OCI-LY1 (cell line): Measurements from ENCODE around the gene SFXN1.

Experiments
- H2AFZ ChIP-seq: fragments of 200-600 bp; sonication (generic), shearing (Covaris generic); 2 replicates; pipeline ENCODE4 v1.6.0; 2014; ENCODE audit warnings: antibody characterized with exemption, mild to moderate bottlenecking, low read length
- H3F3A ChIP-seq: fragments of 200-600 bp; sonication (generic), shearing (Covaris generic); 2 replicates; pipeline ENCODE4 v1.6.0; 2014; ENCODE audit warnings: mild to moderate bottlenecking, antibody characterized with exemption, low read length, moderate library complexity; ENCODE audit not compliant: insufficient read depth
- H3K27ac ChIP-seq: fragments of 200-600 bp; sonication (generic); 2 replicates; pipeline ENCODE4 v1.5.1; 2014; ENCODE audit warnings: low read length, mixed run types, mild to moderate bottlenecking, low read depth; ENCODE audit not compliant: poor library complexity, severe bottlenecking
- H3K27me3 ChIP-seq: fragments of 200-600 bp; sonication (generic); 2 replicates; pipeline ENCODE4 v1.6.0; 2014; ENCODE audit warnings: antibody characterized with exemption, mild to moderate bottlenecking, low read length, moderate library complexity; ENCODE audit not compliant: insufficient read depth
- H3K36me3 ChIP-seq: fragments of 200-600 bp; sonication (generic); 2 replicates; pipeline ENCODE4 v1.6.1; 2014; ENCODE audit warnings: mild to moderate bottlenecking, antibody characterized with exemption, low read length, moderate library complexity, mixed read lengths; ENCODE audit not compliant: insufficient read depth
- H3K4me1 ChIP-seq: fragments of 200-600 bp; sonication (generic); 2 replicates; pipeline ENCODE4 v1.5.1; 2014; ENCODE audit warnings: mild to moderate bottlenecking, low read length, moderate library complexity; ENCODE audit not compliant: insufficient read depth, severe bottlenecking
- H3K4me2 ChIP-seq: fragments of 200-600 bp; sonication (generic), shearing (Covaris generic); 2 replicates; pipeline ENCODE4 v1.6.1; 2014; ENCODE audit warnings: low read length
- H3K4me3 ChIP-seq: fragments of 200-600 bp; sonication (generic); 2 replicates; pipeline ENCODE4 v1.5.1; 2014; ENCODE audit warnings: low read length, low read depth, mild to moderate bottlenecking, mixed read lengths; ENCODE audit not compliant: poor library complexity, severe bottlenecking
- H3K79me2 ChIP-seq: fragments of 200-600 bp; shearing (Covaris generic); 2 replicates; pipeline ENCODE4 v1.6.1; 2016; ENCODE audit warnings: mixed run types, low read length, mixed read lengths; ENCODE audit not compliant: insufficient read depth
- H3K9ac ChIP-seq: fragments of 200-600 bp; sonication (generic), shearing (Covaris generic); 2 replicates; pipeline ENCODE4 v1.6.1; 2014; ENCODE audit warnings: mild to moderate bottlenecking, low read length, mixed read lengths
- H3K9me2 ChIP-seq: fragments of 200-600 bp; sonication (generic), shearing (Covaris generic); 2 replicates; pipeline ENCODE4 v1.6.1; 2014; ENCODE audit warnings: low read depth, mild to moderate bottlenecking, low read length, mixed read lengths
- H3K9me3 ChIP-seq: fragments of 200-600 bp; shearing (Covaris generic); 2 replicates; pipeline ENCODE4 v1.6.1; 2014; ENCODE audit warnings: low read length, mixed read lengths
- H4K20me1 ChIP-seq: fragments of 200-600 bp; sonication (generic), shearing (Covaris generic); 2 replicates; pipeline ENCODE4 v1.6.0; 2016; ENCODE audit warnings: mild to moderate bottlenecking, low read length; ENCODE audit not compliant: insufficient read depth
- CTCF ChIP-seq: fragments of 200-600 bp; sonication (generic), shearing (Covaris generic); IDR thresholded peaks from 2 replicates; pipeline ENCODE4 v1.5.1; 2017; ENCODE audit warnings: mild to moderate bottlenecking, antibody characterized with exemption, low read length, moderate library complexity, mixed read lengths
- EZH2 ChIP-seq: fragments of 200-600 bp; sonication (generic), shearing (Covaris generic); IDR thresholded peaks from 2 replicates; pipeline ENCODE4 v1.8.0; 2017; ENCODE audit warnings: borderline replicate concordance, mixed run types, mild to moderate bottlenecking, antibody characterized with exemption, low read length, moderate library complexity, mixed read lengths

Gene SFXN1

GRCh38 chr5:175438234-175438857 lies 40.0 kb upstream of the SFXN1 start:
- Histone ChIP-seq H3K4me2 (no peak overlapping the region), H3K27me3 (no peaks in the 10 kb centered on the region; the same call in 1 of the 2 replicates)

GRCh38 chr5:175443514-175444059 lies 34.8 kb upstream of the SFXN1 start:
- H3K36me3 ChIP-seq, result no peaks in the 10 kb centered on the region
- no peak overlapping the region for H3K9ac ChIP-seq
- H3K4me3 ChIP-seq, result no peak overlapping the region
- H3K9me2 ChIP-seq, result no peaks in the 10 kb centered on the region
- TF ChIP-seq EZH2 (no peak), CTCF (no peak)
- no peaks in the 10 kb centered on the region for H3K27me3 ChIP-seq
- H3K4me1 ChIP-seq, result no peaks in the 10 kb centered on the region
- H2AFZ ChIP-seq, result no peak overlapping the region
- no peak overlapping the region for H3K27ac ChIP-seq
- no peaks in the 10 kb centered on the region for H3K79me2 ChIP-seq
- H3K4me2 ChIP-seq, result no peak overlapping the region
- H3F3A ChIP-seq, result no peaks in the 10 kb centered on the region
- H3K9me3 ChIP-seq, result no peaks in the 10 kb centered on the region
- H4K20me1 ChIP-seq, result no peaks in the 10 kb centered on the region

More at GRCh38 chr5:175438234-175438857, 40.0 kb upstream of the SFXN1 start:
- Histone ChIP-seq H3K36me3 (no peaks in the 10 kb centered on the region), H3K9me3 (no peaks in the 10 kb centered on the region), H3K4me1 (no peaks in the 10 kb centered on the region), H3K4me3 (no peak overlapping the region), H3F3A (no peaks in the 10 kb centered on the region), H4K20me1 (no peaks in the 10 kb centered on the region), H3K27ac (no peak overlapping the region), H3K9ac (no peak overlapping the region), H3K79me2 (no peaks in the 10 kb centered on the region), H2AFZ (no peak overlapping the region), H3K9me2 (no peaks in the 10 kb centered on the region)
- TF ChIP-seq EZH2, result no peak
- TF ChIP-seq CTCF, result no peak

GRCh38 chr5:175444060-175444904 lies 34.1 kb upstream of the SFXN1 start, which contains the start of gene DRD1:
Gene DRD1, minus strand, starts transcription at chr5:175444182. Its CDS starts 1,083 bp downstream, at chr5:175443099.
- Histone ChIP-seq H3K27me3 (no peaks in the 10 kb centered on the region), H3F3A (no peaks in the 10 kb centered on the region), H3K9ac (no peak within 1 kb of the TSS), H4K20me1 (no peaks in the 10 kb centered on the region), H3K79me2 (no peaks in the 10 kb centered on the region), H3K36me3 (no peaks in the 10 kb centered on the region), H3K4me3 (no peak within 1 kb of the TSS), H3K4me2 (no peak within 1 kb of the TSS), H3K27ac (no peak within 1 kb of the TSS), H3K9me3 (no peaks in the 10 kb centered on the region), H3K4me1 (no peaks in the 10 kb centered on the region), H2AFZ (no peak within 1 kb of the TSS), H3K9me2 (no peaks in the 10 kb centered on the region)
- TF ChIP-seq EZH2, result no peak
